Measurements from ENCODE around the gene AOC3.
"Not testable (repeated sequence)": the region's sequence is repeated elsewhere in the genome, so short reads cannot be mapped to it uniquely, and the experiment has no call there.

The AOC3 gene

DNA sequence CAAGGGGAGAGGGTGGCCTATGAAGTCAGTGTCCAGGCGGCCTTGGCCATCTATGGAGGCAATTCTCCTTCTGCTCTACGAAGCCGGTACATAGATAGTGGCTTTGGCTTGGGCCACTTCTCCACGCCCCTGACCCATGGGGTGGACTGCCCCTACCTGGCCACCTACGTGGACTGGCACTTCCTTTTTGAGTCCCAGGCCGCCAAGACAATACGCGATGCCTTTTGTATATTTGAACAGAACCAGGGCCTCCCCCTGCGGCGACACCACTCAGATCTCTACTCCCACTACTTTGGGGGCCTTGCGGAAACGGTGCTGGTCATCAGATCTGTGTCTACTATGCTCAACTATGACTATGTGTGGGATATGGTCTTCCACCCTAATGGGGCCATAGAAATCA lies 17.3 kb downstream of the AOC3 start:
- TF ChIP-seq, protein P1, sequence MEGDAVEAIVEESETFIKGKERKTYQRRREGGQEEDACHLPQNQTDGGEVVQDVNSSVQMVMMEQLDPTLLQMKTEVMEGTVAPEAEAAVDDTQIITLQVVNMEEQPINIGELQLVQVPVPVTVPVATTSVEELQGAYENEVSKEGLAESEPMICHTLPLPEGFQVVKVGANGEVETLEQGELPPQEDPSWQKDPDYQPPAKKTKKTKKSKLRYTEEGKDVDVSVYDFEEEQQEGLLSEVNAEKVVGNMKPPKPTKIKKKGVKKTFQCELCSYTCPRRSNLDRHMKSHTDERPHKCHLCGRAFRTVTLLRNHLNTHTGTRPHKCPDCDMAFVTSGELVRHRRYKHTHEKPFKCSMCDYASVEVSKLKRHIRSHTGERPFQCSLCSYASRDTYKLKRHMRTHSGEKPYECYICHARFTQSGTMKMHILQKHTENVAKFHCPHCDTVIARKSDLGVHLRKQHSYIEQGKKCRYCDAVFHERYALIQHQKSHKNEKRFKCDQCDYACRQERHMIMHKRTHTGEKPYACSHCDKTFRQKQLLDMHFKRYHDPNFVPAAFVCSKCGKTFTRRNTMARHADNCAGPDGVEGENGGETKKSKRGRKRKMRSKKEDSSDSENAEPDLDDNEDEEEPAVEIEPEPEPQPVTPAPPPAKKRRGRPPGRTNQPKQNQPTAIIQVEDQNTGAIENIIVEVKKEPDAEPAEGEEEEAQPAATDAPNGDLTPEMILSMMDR (IDR thresholded peaks at IDR 0.05; ENCODE audit: low read length, missing control alignments): no peak
- DNase-seq (ENCODE audit: low read depth): no peak
- no peak overlapping the region for H3K4me3 ChIP-seq (replicated peaks; ENCODE audit: low read depth, low read length)

DNA sequence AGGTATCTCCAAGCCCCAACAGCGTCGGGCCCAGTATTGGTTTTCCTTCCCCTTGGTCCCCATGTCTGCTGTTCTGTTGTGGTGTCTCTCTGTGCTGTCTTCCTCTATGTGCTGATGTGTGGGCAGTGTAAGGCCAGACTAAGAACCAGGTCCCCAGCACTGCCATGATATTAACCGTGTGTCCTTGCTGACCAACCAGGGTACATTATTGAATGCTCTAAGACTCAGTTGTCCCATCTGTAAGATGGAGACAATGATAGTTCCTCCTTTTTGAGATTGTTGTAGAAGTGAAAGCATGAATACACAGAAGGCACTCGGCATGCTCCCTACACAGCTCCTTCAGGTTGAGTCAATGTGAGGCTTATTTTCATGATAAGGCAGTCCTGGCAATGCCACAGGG lies 20.6 kb downstream of the AOC3 start:
- no peak overlapping the region for H3K4me3 ChIP-seq (replicated peaks; ENCODE audit: low read depth, low read length)
- DNase-seq (ENCODE audit: low read depth): no peak
- TF ChIP-seq, protein P1 (IDR thresholded peaks at IDR 0.05; ENCODE audit: low read length, missing control alignments): no peak

DNA sequence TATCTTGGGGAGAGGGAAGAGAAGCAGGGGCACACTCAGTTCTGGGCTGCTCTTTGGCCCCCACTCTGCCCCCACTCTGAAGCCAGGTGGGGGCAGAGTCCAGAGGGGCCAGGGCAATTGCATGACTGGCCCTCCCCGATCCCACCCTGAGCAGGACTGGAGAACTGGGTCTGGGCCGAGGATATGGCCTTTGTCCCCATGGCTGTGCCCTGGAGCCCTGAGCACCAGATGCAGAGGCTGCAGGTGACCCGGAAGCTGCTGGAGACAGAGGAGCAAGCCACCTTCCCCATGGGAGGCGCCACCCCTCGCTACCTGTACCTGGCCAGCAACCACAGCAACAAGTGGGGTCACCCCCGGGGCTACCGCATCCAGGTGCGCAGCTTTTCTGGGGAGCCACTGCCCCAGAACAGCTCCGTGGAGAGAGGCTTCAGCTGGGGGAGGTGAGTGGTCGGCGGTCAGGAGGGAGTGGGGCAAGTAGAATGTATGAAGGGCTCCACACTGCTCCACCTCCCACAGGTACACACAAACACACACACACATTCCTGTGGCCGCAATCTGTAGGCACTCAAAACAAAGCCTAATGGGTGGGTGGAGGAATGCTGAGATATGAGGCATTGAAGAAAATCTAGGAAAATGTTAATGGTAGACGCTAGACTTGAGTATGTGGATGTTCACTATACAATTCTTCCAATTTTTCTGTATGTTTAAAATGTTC lies 21.4 kb downstream of the AOC3 start:
- DNase-seq (ENCODE audit: low read depth): no peak
- TF ChIP-seq, protein P1 (IDR thresholded peaks at IDR 0.05; ENCODE audit: low read length, missing control alignments): no peak
- H3K4me3 ChIP-seq (replicated peaks; ENCODE audit: low read depth, low read length): no peak overlapping the region

DNA sequence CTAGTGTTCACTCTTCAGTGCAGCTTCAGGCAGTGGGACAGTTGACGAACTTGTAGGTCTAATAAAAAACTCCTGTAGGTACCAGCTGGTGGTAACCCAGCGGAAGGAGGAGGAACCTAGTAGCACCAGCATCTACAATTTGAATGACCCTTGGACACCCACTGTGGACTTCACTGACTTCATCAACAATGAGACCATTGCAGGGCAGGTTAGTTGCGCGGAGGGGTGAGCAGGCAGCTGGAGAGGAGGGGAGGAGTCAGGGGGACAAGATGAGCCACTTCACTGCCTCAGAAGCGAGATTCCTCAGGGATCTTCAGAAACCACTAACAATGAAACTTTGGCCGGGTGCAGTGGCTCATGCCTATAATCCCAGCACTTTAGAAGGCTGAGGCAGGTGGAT lies 22.3 kb downstream of the AOC3 start:
- no peak overlapping the region for H3K4me3 ChIP-seq (replicated peaks; ENCODE audit: low read depth, low read length)
- DNase-seq (ENCODE audit: low read depth): no peak
- TF ChIP-seq, protein P1 (IDR thresholded peaks at IDR 0.05; ENCODE audit: low read length, missing control alignments): no peak

GRCh38 chr17:42873932-42874695 lies 23.1 kb downstream of the AOC3 start:
- not testable (repeated sequence) for H3K4me3 ChIP-seq (replicated peaks; ENCODE audit: low read depth, low read length); DNase-seq (ENCODE audit: low read depth)

- H3K4me3 ChIP-seq (replicated peaks; ENCODE audit: low read depth, low read length): no peak overlapping the region
- no peak for DNase-seq (ENCODE audit: low read depth)
- TF ChIP-seq, protein P1 (IDR thresholded peaks at IDR 0.05; ENCODE audit: low read length, missing control alignments): no peak
These were observed 26.0 kb downstream of the AOC3 start for GRCh38 chr17:42877037-42877436.

GRCh38 chr17:42878123-42878880 lies 27.3 kb downstream of the AOC3 start:
- DNase-seq (ENCODE audit: low read depth): no peak

More at GRCh38 chr17:42878123-42878880, 27.3 kb downstream of the AOC3 start:
- TF ChIP-seq, protein P1 (IDR thresholded peaks at IDR 0.05; ENCODE audit: low read length, missing control alignments): no peak
- no peak overlapping the region for H3K4me3 ChIP-seq (replicated peaks; ENCODE audit: low read depth, low read length)

Data from fibroblast of pulmonary artery (primary cell).